Left lung (tissue), 10 donors: ENCODE results near the gene GRIFIN. TPM values are rescaled to one million over a fixed set of nuclear protein-coding genes. Genes with fewer than 3 reads are reported as not detected.

ENCODE experiments used
- ATAC-seq: fragments of 200-7000 bp; cut with Tn5 transposase; one replicate; pipeline ENCODE4 v1.9.1; 2020; ENCODE audit warnings: moderate library complexity
- DNase-seq, 4 donors: peaks; one replicate each; pipeline ENCODE4 v3.0.0-alpha.2; 2013 to 2020
- H3K27ac ChIP-seq, 2 donors: fragments of 200-600 bp; sonication (generic) in 1 of 2; one replicate each; pipeline versions ENCODE4 v1.5.0 to v1.8.0; 2020 to 2021
- H3K27me3 ChIP-seq, 2 donors: fragments of 200-600 bp; sonication (generic) in 1 of 2; one replicate each; pipeline versions ENCODE4 v1.5.0 to v1.8.0; 2020 to 2021
- H3K36me3 ChIP-seq, 2 donors: fragments of 200-600 bp; sonication (generic) in 1 of 2; one replicate each; pipeline versions ENCODE4 v1.5.0 to v1.8.0; 2020 to 2021
- H3K4me1 ChIP-seq, 2 donors: fragments of 200-600 bp; one replicate each; pipeline ENCODE4 v1.8.0; 2021
- H3K4me3 ChIP-seq, 2 donors: fragments of 200-600 bp; sonication (generic) in 1 of 2; one replicate each; pipeline versions ENCODE4 v1.5.0 to v1.8.0; 2020 to 2021; ENCODE audit warnings: mild to moderate bottlenecking in 1 of 2
- H3K9me3 ChIP-seq, 2 donors: fragments of 200-600 bp; sonication (generic) in 1 of 2; one replicate each; pipeline versions ENCODE4 v1.5.0 to v1.8.0; 2020 to 2021
- CTCF ChIP-seq, 2 donors: fragments of 200-600 bp; sonication (generic) in 1 of 2; IDR thresholded peaks; one replicate each; pipeline versions ENCODE4 v1.5.0 to v1.8.0; 2021; ENCODE audit warnings: antibody characterized with exemption in 2 of 2
- intact Hi-C, 2 donors: fragments of 100-400 bp; cut with DNase I; formaldehyde crosslinking; loops; one replicate each; pipeline versions ENCODE4 v1.11.2 to v1.14.2; 2022
- polyA plus RNA-seq, 6 donors: library from polyadenylated mRNA; unstranded; fragments of 120-200 nt; gene quantifications; one replicate each; pipeline ENCODE4 v1.2.1, GENCODE V29; 2013; ENCODE audit not compliant: insufficient read length in 6 of 6
- total RNA-seq, 2 donors: library from RNA; stranded (reverse); fragmentation: NEBNext Ultra II Directional; extraction: Animal tissue kit (Norgen Biotek cat#: 25700); gene quantifications; one replicate each; pipeline ENCODE4 v1.2.1, GENCODE V29; 2021
- donor health status: DM: no; HTN: yes; CAD: no.
- donor health status: DM: no; HTN: no; CAD: no.

Gene GRIFIN
- total and polyA plus RNA-seq, 8 donors = 0.22 to 0.31 (median 0.26) TPM; not detected in 5

- TF ChIP-seq CTCF (IDR thresholded peaks at IDR 0.05) = no peak
- no peak for DNase-seq
- Histone ChIP-seq H3K27ac (no peak overlapping the region), H3K27me3 (peaks cover 0 to 8% of the 10 kb centered on the region in 2 donors), H3K36me3 (no peaks in the 10 kb centered on the region), H3K4me1 (peaks cover 2 to 31% of the 10 kb centered on the region in 2 donors), H3K9me3 (no peaks in the 10 kb centered on the region), H3K4me3 (no peak overlapping the region)
- ATAC-seq = no peak
- intact Hi-C loops = no loop called here
Observed at GRCh38 chr7:2505401-2505800, 29.2 kb upstream of the GRIFIN start.

GRCh38 chr7:2504889-2505375 is 28.7 kb upstream of the GRIFIN start:
- peaks cover 0 to 7% of the 10 kb centered on the region in 2 donors for H3K27me3 ChIP-seq
- no peak for ATAC-seq
- no peak for DNase-seq
- no peaks in the 10 kb centered on the region for H3K9me3 ChIP-seq
- no peak overlapping the region for H3K27ac ChIP-seq
- intact Hi-C loops = no loop called here
- no peak for TF ChIP-seq CTCF (IDR thresholded peaks at IDR 0.05)
- H3K4me3 ChIP-seq = no peak overlapping the region
- peaks cover 0 to 26% of the 10 kb centered on the region in 2 donors for H3K4me1 ChIP-seq
- no peaks in the 10 kb centered on the region for H3K36me3 ChIP-seq

GRCh38 chr7:2504128-2504888 is 28.1 kb upstream of the GRIFIN start:
- Histone ChIP-seq H3K4me1 (peaks cover 0 to 20% of the 10 kb centered on the region in 2 donors), H3K27ac (no peak overlapping the region), H3K4me3 (no peak overlapping the region), H3K36me3 (no peaks in the 10 kb centered on the region), H3K27me3 (peaks cover 0 to under 1% of the 10 kb centered on the region in 2 donors), H3K9me3 (no peaks in the 10 kb centered on the region)
- ATAC-seq (no peak), DNase-seq (no peak)
- intact Hi-C loops = no loop called here
- no peak for TF ChIP-seq CTCF (IDR thresholded peaks at IDR 0.05)

GRCh38 chr7:2503056-2503941 is 27.1 kb upstream of the GRIFIN start:
- DNase-seq (no peak), ATAC-seq (no peak)
- intact Hi-C loops = no loop called here
- H3K4me3 ChIP-seq = no peak overlapping the region
- H3K4me1 ChIP-seq = peaks cover 0 to 10% of the 10 kb centered on the region in 2 donors
- peaks cover 0 to 5% of the 10 kb centered on the region in 2 donors for H3K27me3 ChIP-seq
- no peak for TF ChIP-seq CTCF (IDR thresholded peaks at IDR 0.05)
- no peaks in the 10 kb centered on the region for H3K36me3 ChIP-seq
- H3K9me3 ChIP-seq = no peaks in the 10 kb centered on the region
- H3K27ac ChIP-seq = no peak overlapping the region

- Histone ChIP-seq H3K27ac (no peak overlapping the region), H3K9me3 (no peaks in the 10 kb centered on the region), H3K4me3 (no peak overlapping the region), H3K4me1 (peaks cover 0 to 3% of the 10 kb centered on the region in 2 donors), H3K27me3 (peaks cover 0 to 12% of the 10 kb centered on the region in 2 donors), H3K36me3 (no peaks in the 10 kb centered on the region)
- ATAC-seq (no peak), DNase-seq (no peak)
- intact Hi-C loops = no loop called here
- TF ChIP-seq CTCF (IDR thresholded peaks at IDR 0.05) = no peak
Observed at GRCh38 chr7:2502647-2502966, 26.4 kb upstream of the GRIFIN start.
